HG03280 (cell line): ENCODE data around the gene ENKUR.
A peak's percentile ranks its signal among the peaks of the same experiment; 100 is the strongest.
"Not testable (repeated sequence)": the region's sequence is repeated elsewhere in the genome, so short reads cannot be mapped to it uniquely, and the experiment has no call there.

ENCODE experiments used
- ATAC-seq: cut with Tn5 transposase; IDR thresholded peaks from one replicate; pipeline ENCODE4 v1.9.1; 2021; ENCODE audit warnings: mild to moderate bottlenecking, moderate library complexity; ENCODE audit not compliant: unreplicated experiment

The ENKUR gene

DNA sequence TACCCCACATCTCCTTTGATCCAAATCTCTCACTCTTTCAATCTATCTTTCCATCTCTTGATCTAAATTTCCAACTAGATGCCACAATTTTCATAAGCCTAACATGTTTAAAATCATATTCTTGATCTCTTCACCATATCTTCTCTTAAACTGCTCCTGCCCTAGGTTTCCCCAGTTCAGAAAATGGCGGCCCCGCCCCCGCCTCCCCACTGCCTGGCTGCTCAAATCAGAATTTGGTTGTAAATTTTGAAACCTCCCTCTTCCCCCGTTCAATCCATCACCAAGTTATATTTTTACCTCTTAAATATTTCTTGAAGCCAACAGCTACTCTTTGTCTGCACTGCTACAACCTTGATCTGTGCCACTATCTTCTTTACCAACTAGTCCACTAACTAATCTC, 36.3 kb downstream of the ENKUR start:
- no peak for ATAC-seq

- ATAC-seq, result no peak
These were observed 41.0 kb downstream of the ENKUR start for GRCh38 chr10:24974976-24975375.

DNA sequence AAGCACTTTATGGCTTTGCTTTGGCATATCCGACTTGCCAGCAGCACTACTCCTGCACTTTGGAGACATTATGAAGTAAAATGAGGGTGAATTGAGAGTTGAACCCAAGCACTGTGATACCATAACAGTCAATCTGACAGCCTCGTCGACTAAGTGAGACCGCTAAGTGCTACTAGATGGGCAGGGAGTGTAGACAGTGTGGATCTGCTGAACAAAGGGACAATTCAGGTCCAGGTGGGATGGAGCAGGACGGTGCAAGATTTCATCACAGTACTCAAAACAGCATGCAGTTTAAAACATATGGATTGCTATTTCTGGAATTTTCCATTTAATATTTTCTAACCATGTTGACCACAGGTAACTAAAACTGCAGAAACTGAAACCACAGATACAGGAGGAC, 42.8 kb downstream of the ENKUR start:
- ATAC-seq, result no peak

DNA sequence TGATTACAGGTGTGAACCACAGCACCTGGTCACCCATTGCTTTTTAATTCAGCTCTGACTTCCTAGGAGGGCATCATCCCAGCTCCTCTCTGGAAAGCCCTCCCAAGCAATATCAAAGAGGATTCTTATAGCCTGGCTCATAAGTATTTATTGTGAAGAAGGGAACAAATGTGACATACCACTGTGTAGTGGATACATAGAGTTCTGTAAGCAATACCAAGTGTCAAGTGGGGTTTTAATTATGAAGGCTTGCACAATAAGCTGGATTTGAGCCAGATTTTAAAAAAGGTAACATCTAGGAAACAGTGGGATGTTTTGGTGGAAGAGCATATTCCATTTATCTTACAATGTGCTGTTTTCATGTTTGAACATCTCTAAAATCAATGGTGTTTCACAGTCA, 44.6 kb downstream of the ENKUR start:
- no peak for ATAC-seq

- ATAC-seq, result no peak
These were observed 46.1 kb downstream of the ENKUR start for GRCh38 chr10:24969841-24970281.

DNA sequence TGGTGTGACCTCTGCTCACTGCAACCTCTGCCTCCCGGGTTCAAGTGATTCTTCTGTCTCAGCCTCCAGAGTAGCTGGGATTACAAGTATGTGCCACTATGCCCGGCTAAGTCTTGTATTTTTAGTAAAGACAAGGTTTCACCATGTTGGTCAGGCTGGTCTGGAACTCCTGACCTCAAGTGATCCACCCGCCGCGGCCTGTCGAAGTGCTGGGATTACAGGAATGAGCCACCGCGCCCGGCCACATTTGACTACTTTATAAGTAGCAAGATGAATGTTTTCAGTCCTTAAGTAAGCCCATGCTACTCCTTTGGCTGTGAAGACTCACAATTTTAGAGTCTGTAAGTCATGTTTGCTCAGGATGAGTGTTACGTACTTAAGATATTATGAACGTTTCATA, 47.0 kb downstream of the ENKUR start:
- ATAC-seq, result not testable (repeated sequence)

DNA sequence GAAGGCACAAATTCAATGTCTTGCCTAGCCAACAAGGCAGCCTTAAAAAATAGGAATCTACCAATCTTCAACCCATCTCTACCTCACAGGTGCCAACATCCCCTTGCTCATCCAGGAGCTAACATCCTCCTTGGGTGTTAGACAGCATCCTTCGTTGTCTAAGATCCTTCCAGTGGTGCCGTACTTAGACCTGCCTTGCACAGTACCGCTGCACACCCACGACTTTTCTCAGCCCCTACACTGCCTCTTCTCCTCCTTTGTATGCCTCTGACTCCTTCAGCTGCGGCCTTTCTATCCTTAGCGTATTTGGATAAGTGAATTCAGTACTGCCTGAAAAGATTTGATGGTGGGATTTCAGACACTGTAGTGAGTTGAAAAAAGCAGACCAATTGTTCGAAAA, 47.6 kb downstream of the ENKUR start:
- no peak for ATAC-seq

- ATAC-seq, result no peak
These were observed 48.9 kb downstream of the ENKUR start for GRCh38 chr10:24966962-24967481.

DNA sequence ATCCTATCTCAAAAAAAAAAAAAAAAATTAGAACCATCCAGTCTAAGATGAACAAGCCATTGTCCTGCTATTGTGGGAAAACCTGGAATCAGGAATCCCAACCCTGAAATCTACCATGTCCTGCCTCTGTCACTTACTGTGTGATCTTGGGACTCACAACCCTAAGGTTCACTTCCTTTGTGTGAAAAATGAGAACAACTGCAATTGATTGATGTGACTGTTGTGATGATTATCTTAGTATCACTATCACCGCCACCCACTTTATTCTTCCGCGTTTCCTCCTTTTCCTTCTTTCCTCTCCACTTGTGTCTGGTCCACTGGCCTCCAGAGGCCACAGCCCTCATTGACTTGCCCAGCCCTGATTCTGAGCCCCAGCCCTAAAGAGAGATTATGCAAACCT, 50.9 kb downstream of the ENKUR start:
- ATAC-seq, result no peak

- no peak for ATAC-seq
These were observed 52.4 kb downstream of the ENKUR start for GRCh38 chr10:24963521-24964041.

DNA sequence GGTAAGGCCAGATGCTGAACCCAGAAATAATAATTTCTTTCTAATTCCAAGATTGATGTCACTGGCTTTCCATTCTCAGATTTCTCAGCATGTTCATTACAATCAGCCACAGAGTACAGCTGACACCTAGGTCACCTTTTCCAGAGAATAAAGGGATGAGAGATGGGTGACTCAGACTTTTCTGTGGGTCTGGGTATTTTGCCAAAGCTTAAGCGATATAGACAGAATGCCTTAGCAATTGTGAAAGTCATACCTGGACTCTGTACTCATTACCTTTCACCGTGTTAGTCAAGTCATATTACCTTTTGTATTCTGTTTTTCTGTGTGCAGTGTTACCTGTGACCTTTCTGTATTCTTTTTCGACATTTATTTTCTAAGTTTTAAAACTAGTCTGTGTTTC, 53.0 kb downstream of the ENKUR start:
- no peak for ATAC-seq

DNA sequence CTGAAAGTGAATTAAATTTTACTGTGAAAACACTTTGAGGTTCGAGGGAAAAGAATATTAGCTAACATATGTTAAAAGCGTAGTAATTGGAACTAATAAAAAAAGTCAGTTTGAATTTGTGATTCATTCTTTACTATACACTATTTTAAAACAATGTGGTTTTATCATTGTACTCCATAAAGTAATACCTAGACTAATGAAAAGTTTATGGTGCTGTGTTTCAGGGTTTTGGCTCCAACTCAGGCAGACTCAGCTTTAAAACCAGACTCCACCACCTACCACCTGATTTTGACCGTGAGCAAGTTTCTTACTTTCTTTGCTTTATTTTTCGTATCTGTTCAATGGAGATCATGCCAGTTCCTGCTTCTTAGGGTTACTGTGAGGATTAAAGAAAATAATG, 54.4 kb downstream of the ENKUR start:
- no peak for ATAC-seq

DNA sequence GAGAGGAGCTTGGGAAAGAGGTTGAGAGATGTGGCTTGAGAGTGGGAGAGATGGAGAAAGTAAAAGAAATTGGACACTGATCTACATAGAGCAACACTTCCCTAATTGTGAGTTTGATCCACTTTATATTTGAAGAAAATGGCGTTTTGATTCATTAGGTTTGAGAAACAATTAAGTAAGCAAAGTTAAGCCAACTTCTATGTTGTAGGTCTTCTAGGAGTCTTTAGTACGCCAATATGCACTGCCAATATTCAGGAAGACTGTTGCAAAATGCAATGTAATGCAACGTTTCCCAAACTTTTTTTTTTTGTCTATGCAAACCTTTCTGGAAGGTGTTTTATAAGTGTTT, 56.6 kb downstream of the ENKUR start:
- no peak for ATAC-seq

DNA sequence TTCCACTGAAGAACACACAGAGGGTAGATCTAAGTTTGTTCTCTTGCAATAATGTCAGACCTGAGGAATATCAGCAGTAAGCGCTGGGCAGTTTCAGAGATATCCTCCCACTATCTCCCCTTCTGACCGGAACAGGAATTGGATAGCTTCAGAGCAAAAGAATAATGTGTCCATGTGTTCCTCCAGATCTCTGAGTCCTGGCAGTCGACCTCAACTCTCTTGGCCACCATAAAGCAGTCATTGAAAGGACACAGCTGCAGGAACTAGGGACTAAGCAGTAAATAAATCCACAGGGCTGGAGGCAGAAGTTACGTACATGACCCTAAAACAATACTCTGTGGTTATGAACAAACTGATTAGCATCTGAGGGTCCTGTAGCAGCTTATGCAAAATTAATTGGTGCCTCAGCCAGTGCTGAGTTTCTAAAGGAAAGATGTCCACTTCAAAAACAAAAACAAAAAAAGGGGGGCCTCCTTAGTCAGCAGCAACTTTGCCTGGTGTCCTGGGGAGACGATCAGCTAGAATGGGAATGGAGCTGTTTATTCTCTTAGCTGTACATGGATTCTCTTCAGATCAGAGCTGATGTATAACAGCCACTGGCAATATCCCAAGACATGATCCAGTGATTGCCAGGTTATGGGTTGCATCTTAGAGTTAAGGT, 57.1 kb downstream of the ENKUR start:
- ATAC-seq, result no peak

DNA sequence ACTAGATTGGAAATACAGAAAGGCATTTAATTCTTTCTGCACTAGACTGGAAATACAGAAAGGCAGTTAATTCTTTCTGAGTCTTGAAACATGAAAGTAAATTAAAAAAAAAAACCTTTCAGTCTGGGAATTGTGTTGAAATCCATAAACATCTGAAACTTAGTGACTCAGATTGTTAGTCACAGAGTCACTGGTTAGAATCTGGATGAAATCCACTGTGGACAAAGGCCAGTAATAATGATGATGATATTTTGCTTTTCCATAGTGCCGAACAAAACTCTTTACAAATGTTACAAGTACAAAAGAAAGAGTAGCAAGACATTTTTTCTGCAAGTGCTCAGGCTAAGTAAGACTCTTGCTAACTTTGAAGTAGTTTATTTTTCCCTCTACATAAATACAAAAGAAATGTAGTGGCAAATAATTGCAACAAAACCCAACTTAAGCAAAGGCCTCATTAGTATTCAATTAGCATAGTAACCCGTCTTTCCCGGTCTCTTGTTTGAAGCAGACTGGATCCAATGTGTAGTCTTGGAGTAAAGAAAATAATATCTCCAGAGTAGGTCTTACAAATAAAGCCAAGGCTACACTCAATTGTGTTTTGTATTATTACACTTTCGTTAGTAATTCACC, 57.8 kb downstream of the ENKUR start:
- ATAC-seq, result no peak

DNA sequence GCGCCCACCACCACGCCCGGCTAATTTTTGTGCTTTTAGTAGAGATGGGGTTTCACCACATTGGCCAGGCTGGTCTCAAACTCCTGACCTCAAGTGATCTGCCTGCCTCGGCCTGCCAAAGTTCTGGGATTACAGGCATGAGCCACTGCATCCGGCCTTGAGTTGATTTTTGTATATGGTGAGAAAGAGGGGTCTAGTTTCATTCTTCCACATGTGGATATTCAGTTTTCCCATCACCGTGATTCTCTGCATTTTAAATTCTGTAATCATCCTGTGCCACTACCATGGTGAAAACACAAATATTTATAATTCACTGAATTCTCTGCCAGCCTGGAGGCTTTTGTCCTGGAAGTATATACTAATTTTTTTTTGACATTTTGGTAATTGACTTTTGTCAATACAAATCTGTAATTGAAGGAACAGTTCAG, 58.3 kb downstream of the ENKUR start:
- ATAC-seq, result not testable (repeated sequence)

- ATAC-seq, result no peak
These were observed 62.3 kb downstream of the ENKUR start for GRCh38 chr10:24953675-24954074.

DNA sequence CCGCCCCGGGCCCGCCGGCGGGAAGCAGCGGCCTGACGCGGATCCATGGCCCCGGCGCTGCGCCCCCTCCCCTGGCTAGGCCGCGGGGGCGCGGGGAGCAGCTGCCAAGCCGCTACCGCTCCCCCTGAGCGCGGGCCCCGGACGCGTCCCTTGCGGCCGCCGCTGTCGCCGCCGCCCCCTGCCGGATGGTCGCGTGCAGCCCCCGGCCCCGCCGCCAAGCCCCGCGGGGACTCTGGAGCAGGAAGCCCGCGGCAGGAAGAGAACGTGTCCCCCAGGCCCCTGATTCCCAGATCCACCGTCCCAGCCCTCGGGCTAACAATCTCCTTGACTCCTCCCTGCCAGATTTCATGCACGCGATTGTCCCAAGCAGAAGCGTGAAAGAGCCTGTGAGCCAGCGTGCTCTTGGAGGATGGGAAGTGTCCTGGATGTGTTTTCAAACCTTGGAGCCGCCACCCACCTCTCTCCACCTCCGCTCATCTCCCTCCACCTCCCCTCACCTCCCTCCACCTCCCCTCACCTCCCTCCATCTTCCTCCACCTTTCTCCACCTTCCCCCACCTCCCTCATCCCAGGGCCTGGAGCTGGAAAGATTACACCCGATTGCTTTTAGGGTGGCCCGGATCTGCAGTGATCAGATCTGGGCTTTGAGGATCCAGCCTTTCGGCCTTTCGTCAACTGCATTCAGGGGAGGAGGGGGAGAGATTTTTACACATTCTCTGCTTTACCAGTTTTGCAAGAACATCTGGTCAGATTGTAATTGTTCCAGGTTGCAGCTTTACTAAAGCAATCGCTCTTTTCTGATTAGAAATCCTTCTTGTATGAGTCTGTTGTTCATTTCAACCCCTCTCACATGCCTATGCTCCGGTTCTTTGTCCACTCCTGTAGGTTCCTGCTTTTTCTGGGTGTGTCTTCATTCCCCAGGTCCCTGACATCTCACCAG, 63.0 kb downstream of the ENKUR start:
- peak; percentile 76 for ATAC-seq

GRCh38 chr10:24952143-24952706, 63.7 kb downstream of the ENKUR start, which contains the start of gene PRTFDC1:
Gene PRTFDC1, minus strand, starts transcription at chr10:24952606. Its CDS starts 31 bp downstream, at chr10:24952575.
- peak; percentile 37 for ATAC-seq

GRCh38 chr10:24951201-24952142, 64.5 kb downstream of the ENKUR start:
- ATAC-seq, result no peak
